A549 (cell line): ENCODE measurements around the gene FANCG. TPM values are rescaled to one million over a fixed set of nuclear protein-coding genes. Genes with fewer than 3 reads are reported as not detected.

Source experiments
- ATAC-seq, 2 experiments: fragments of 200-7000 bp in 1 of 2; fragments of >200 bp in 1 of 2; cut with Nextera tagmentation in 1 of 2; cut with Tn5 transposase in 1 of 2; 3 replicates each; pipeline versions ENCODE4 v1.8.0 to v1.9.1; 2018 to 2020; ENCODE audit warnings: mild to moderate bottlenecking in 1 of 2, moderate library complexity in 1 of 2
- CTCF ChIA-PET: fragments of 300-600 bp; sonication (Branson Sonifier 250); formaldehyde crosslinking; extraction: SDS; loops from one replicate; lab custom pipeline; 2021; ENCODE audit warnings: antibody characterized with exemption, inconsistent platforms; lab: Yijun Ruan, JAX
- POLR2A ChIA-PET: fragments of 350-600 bp; formaldehyde crosslinking; extraction: SDS; loops from one replicate; lab custom pipeline; 2021; ENCODE audit warnings: antibody characterized with exemption, inconsistent platforms; lab: Yijun Ruan, JAX
- DNase-seq, 2 experiments: peaks; one replicate each; pipeline versions ENCODE4 v3.0.0 to v3.0.0-alpha.2; 2011 to 2016; ENCODE audit warnings: low read depth in 1 of 2, low spot score in 1 of 2
- FAIRE-seq: peaks from 2 replicates; lab custom pipeline; 2011; peaks lifted over from hg19 to GRCh38; lab: Jason Lieb, UNC
- H3K27ac ChIP-seq, 2 experiments: fragments of >200 bp; sonication (Bioruptor Twin); formaldehyde crosslinking; 3 replicates each; pipeline ENCODE4 v1.5.1; 2016 to 2017
- H3K4me1 ChIP-seq: fragments of >200 bp; sonication (Bioruptor Twin); formaldehyde crosslinking; 3 replicates; pipeline ENCODE4 v1.6.1; 2016
- H3K4me2 ChIP-seq: fragments of >200 bp; sonication (Bioruptor Twin); formaldehyde crosslinking; 3 replicates; pipeline ENCODE4 v1.6.1; 2016
- H3K4me3 ChIP-seq: fragments of >200 bp; sonication (Bioruptor Twin); formaldehyde crosslinking; 3 replicates; pipeline ENCODE4 v1.5.1; 2016
- H3K9me3 ChIP-seq: fragments of >200 bp; sonication (Bioruptor Twin); formaldehyde crosslinking; 3 replicates; pipeline ENCODE4 v1.6.1; 2016
- EP300 ChIP-seq, 2 experiments: fragments of >200 bp; sonication (Bioruptor Twin); formaldehyde crosslinking; IDR thresholded peaks; 2 replicates in 1 of 2; 3 replicates in 1 of 2; pipeline ENCODE4 v1.6.1; 2016 to 2017
- FOSB ChIP-seq: fragments of 250-450 bp; sonication (Bioruptor Pico); IDR thresholded peaks from 2 replicates; pipeline ENCODE4 v1.5.0; 2020; ENCODE audit warnings: mild to moderate bottlenecking, moderate library complexity
- MYC ChIP-seq: IDR thresholded peaks from 2 replicates; pipeline ENCODE4 v1.6.1; 2012; ENCODE audit warnings: mild to moderate bottlenecking, inconsistent platforms, low read length, improper control_type of control experiment, borderline replicate concordance
- POLR2AphosphoS2 ChIP-seq: conservative IDR thresholded peaks from 2 replicates; pipeline ENCODE4 v1.6.1; 2012; ENCODE audit warnings: low read length, improper control_type of control experiment, inconsistent platforms
- RCOR1 ChIP-seq: fragments of 150-350 bp; IDR thresholded peaks from 2 replicates; pipeline ENCODE4 v1.6.1; 2014; ENCODE audit warnings: antibody characterized with exemption, low read length, low read depth
- SMC3 ChIP-seq: fragments of >200 bp; sonication (Bioruptor Twin); formaldehyde crosslinking; IDR thresholded peaks from 3 replicates; pipeline ENCODE4 v1.6.1; 2018; ENCODE audit warnings: inconsistent platforms
- ZC3H11A ChIP-seq: fragments of 450-650 bp; IDR thresholded peaks from 2 replicates; pipeline ENCODE4 v1.6.1; 2014; ENCODE audit warnings: antibody characterized with exemption, mild to moderate bottlenecking
- WGBS: methylation state at CpG from one replicate; pipeline ENCODE4 v1.1.6; 2017; ENCODE audit errors: missing lambda C conversion rate; 5-methylcytosine and 5-hydroxymethylcytosine counted together
- polyA plus RNA-seq, 4 experiments: library from polyadenylated mRNA; depleted of rRNA in 3 of 4; stranded (reverse); fragments of >200 nt; fragmentation: RNase III in 1 of 4; extraction: RNeasy Plus Mini Kit Qiagen cat#74134 plus additional on column Dnase treatment in 1 of 4; gene quantifications; 2 replicates in 3 of 4; 3 replicates in 1 of 4; pipeline ENCODE4 v1.2.3, GENCODE V29; 2011 to 2017
- TF ChIP-seq, protein P1 (sequence below): fragments of 250-450 bp; sonication (Bioruptor Pico); IDR thresholded peaks from 2 replicates; pipeline ENCODE4 v1.5.0; 2021; ENCODE audit warnings: mild to moderate bottlenecking, moderate library complexity, borderline replicate concordance
- TF ChIP-seq, protein P2 (sequence below): IDR thresholded peaks from 2 replicates; pipeline ENCODE4 v1.6.1; 2012

Gene FANCG
- polyA plus RNA-seq, 2 of the 4 experiments (the other 2 are of a cell fraction): 34.9 to 53.5 TPM

DNA sequence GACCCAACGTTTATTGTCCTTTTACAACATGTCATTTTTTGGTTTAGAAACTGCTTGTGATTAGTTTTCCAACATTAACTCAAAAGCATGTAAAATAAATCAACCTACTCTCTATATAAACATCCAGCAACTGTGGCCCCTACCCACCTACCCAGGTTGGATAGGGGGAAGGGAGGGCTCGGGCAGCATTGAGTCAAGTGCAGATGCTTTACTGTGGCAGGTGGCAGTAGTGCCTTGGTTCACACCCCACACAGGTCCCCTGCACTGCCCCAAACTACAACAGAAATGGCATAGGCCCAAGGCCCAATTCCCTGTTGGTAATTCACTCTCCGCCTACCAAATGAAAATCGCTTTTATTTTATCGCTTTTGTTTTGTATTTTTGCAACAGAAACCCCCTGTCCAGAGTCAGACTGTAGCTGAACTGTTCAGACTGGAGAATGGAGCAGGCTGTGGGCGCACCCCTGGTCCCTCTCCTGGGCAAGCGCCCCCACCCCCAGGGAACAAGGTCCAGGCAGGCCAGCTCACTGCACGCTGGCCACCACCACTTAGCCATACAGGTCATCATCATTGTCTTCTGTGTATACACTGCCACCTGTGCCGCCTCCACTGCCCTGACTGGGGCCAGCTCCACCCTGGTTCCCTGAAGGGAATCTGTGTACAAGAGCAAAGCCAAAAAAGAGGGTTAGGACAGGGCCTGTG lies 23.0 kb downstream of the FANCG start:
- Histone ChIP-seq H3K4me3 (no peak overlapping the region), H3K27ac (no peak overlapping the region), H3K9me3 (no peaks in the 10 kb centered on the region), H3K4me1 (no peaks in the 10 kb centered on the region), H3K4me2 (no peak overlapping the region)
- no peak for FAIRE-seq
- 91% methylated on average over 8 of the region's 9 CpGs for WGBS
- peak in 1 of 2 experiments; percentile 43; a peak in 4 of 6 replicates for ATAC-seq
- DNase-seq: no peak
- POLR2A ChIA-PET: interaction anchor here (1.0 to 3.4 kb wide), 2 partner anchors 15 to 23 kb away, joined by 3 to 16 read pairs; partner anchors contain the start of genes FANCG and VCP
- CTCF ChIA-PET: interaction anchor here (0.6 to 1.6 kb wide), 4 partner anchors 13 to 157 kb away, joined by 3 to 8 read pairs (median 4); partner anchors contain the start of gene VCP
- TF ChIP-seq, protein P1, sequence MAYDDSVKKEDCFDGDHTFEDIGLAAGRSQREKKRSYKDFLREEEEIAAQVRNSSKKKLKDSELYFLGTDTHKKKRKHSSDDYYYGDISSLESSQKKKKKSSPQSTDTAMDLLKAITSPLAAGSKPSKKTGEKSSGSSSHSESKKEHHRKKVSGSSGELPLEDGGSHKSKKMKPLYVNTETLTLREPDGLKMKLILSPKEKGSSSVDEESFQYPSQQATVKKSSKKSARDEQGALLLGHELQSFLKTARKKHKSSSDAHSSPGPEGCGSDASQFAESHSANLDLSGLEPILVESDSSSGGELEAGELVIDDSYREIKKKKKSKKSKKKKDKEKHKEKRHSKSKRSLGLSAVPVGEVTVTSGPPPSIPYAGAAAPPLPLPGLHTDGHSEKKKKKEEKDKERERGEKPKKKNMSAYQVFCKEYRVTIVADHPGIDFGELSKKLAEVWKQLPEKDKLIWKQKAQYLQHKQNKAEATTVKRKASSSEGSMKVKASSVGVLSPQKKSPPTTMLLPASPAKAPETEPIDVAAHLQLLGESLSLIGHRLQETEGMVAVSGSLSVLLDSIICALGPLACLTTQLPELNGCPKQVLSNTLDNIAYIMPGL (CRISPR knock-in tag): no peak
- TF ChIP-seq, protein P2, sequence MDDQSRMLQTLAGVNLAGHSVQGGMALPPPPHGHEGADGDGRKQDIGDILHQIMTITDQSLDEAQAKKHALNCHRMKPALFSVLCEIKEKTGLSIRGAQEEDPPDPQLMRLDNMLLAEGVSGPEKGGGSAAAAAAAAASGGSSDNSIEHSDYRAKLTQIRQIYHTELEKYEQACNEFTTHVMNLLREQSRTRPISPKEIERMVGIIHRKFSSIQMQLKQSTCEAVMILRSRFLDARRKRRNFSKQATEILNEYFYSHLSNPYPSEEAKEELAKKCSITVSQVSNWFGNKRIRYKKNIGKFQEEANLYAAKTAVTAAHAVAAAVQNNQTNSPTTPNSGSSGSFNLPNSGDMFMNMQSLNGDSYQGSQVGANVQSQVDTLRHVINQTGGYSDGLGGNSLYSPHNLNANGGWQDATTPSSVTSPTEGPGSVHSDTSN: no peak

DNA sequence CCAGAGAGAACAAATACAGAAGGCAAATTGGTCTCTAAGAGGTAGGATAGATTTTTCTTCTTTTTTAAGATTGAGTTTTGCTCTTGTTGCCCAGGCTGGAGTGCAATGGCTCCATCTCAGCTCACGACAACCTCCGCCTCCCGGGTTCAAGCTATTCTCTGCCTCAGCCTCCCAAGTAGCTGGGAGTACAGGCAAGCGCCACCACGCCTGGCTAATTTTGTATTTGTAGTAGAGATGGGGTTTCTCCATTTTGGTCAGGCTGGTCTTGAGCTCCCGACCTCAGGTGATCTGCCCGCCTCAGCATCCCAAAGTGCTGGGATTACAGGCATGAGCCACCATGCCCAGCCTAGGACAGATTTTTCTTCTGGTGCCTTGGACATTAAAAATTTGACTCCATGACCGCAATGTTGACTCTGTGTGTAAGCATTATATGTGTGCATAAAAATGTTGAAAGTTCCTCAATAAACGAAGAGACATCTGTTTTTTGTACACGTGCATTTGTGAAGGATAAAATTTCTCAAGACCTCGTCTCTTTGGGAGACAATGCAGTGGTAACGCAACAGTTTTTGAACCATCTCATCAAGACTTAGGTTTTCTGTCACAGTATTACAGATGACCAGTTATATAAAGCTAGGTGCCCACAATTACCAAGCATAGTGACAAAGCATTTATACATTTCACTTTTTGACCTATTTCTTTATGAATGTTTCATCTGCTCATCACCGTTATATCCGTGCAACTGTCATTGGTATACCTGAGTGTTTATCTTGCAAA lies 24.7 kb downstream of the FANCG start:
- H3K27ac ChIP-seq: no peak overlapping the region
- no peak for ATAC-seq
- WGBS: 93% methylated on average over 14 of the region's 14 CpGs
- no peak overlapping the region for H3K4me3 ChIP-seq
- no peak overlapping the region for H3K4me2 ChIP-seq
- POLR2A ChIA-PET: interaction anchor here (3.4 kb wide), 1 partner anchor 17 kb away, joined by 16 read pairs; the partner anchor contains the start of gene VCP
- H3K4me1 ChIP-seq: no peaks in the 10 kb centered on the region
- H3K9me3 ChIP-seq: no peaks in the 10 kb centered on the region
- CTCF ChIA-PET: interaction anchor here (1.3 to 2.3 kb wide), 2 partner anchors 9 to 155 kb away, joined by 4 to 8 read pairs; no protein-coding TSS in a partner anchor
- no peak for TF ChIP-seq MYC
- no peak for TF ChIP-seq RCOR1
- no peak for TF ChIP-seq EP300 (IDR thresholded peaks at IDR 0.05)
- TF ChIP-seq ZC3H11A: no peak
- TF ChIP-seq POLR2AphosphoS2: peak; percentile 39; the same call in 1 of the 2 replicates
- TF ChIP-seq, all 56 proteins: peak for 1
- no peak for DNase-seq
- no peak for FAIRE-seq

DNA sequence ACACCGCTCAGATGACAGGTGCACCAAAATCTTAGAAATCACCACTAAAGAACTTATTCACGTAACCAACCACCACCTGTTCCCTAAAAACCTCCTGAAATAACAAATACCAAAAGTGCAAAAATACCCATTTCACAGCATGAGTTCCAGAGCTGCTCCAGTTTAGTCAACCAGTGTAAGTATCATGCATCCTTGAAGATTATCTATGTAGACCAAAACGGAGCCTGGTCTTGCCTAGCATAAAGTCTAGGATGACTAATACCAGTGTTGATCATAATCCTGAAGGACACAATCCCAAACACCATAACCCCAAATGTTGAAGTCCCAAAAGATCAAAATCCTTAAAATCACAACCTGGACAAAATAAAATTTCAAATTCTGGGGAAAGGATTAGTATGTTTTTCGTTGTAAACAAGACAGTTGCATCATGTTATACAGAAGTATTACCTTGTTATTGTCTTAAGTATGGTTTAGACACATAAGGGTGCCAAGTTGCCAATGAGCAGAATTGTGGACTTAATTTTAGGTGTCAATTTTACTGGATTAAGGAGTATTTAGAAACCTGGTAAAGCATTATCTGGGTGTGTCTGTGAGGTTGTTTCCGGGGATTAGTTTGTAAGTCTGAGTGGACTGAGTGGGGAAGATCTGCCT lies 25.4 kb downstream of the FANCG start:
- ChIA-PET CTCF (interaction anchor here (0.7 to 2.3 kb wide), 5 partner anchors 9 to 353 kb away, joined by 3 to 8 read pairs (median 4); no protein-coding TSS in a partner anchor), POLR2A (interaction anchor here (0.9 kb wide), 1 partner anchor 18 kb away, joined by 3 read pairs; the partner anchor contains the start of gene VCP)
- TF ChIP-seq POLR2AphosphoS2: peak; percentile 59; the same call in 1 of the 2 replicates
- TF ChIP-seq FOSB (CRISPR knock-in tag): peak; percentile 11; the same call in 1 of the 2 replicates
- TF ChIP-seq SMC3: no peak
- TF ChIP-seq, all 56 proteins: peak for 2
- H3K4me1 ChIP-seq: no peaks in the 10 kb centered on the region
- 51% methylated on average over 5 of the region's 5 CpGs for WGBS
- FAIRE-seq (no peak), DNase-seq (no peak), ATAC-seq (no peak)
- H3K9me3 ChIP-seq: no peaks in the 10 kb centered on the region
- no peak overlapping the region for H3K4me3 ChIP-seq
- H3K27ac ChIP-seq: no peak overlapping the region
- no peak overlapping the region for H3K4me2 ChIP-seq
